ENCODE results near the gene OPCML.

OPCML gene

DNA sequence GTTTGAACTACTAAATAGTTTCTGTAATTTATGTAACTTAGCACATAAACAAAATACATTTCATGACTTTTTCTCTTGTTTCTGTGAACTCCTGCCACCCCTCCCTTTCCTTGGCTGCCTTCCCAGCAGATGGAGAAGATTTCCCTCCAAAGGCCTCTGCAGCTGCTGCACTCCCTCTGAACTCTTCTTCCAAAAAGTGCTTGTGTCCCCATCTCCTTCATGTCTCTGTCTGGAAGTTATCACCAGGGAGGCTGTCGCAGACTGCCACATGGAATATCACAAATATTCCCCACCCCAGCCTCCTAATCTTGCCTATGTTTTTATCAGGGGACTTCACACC, 1068.3 kb downstream of the OPCML start:
- DNase-seq (ENCODE audit: low read depth): no peak

- DNase-seq (ENCODE audit: low read depth): no peak
Observed at GRCh38 chr11:132463295-132464002, 1068.9 kb downstream of the OPCML start.

DNA sequence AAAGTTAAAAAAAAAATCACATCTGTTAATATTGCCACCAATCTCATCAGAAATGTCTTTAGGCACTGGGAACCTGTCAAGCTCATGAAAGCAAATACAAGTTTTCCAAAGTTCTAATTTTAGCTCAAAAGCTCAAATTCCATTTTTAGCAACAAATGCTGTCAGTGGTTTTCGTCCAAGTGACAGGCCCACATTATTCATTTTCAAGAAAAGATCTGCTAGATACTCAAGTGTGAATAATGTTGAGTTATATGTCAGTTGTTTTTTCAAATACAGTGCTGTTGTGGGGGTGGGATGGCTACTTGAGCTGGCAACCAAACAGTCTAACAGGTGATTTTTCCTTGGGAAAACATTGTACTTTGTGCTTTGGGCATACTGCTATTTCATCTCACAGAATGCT, 1072.6 kb downstream of the OPCML start:
- DNase-seq (ENCODE audit: low read depth): no peak

DNA sequence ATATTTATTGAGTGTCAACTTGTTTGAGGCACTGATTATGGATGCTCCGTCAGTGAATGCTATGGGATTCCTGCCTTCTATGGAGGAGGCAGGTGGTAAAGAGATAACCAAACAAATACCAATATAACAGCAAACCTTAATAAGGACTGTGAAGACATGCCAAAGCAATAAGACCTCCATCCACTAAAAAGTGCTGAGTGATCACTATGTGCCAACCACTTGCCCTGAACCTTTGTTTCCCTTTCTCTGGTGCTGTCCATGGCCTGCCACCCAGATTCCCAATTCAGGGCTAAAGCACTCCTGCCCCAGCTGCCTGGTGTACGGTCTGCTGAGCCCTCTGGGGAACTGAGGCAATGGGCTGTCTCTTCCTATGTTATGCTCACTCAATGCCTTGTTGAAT, 1074.9 kb downstream of the OPCML start:
- DNase-seq (ENCODE audit: low read depth): no peak

DNA sequence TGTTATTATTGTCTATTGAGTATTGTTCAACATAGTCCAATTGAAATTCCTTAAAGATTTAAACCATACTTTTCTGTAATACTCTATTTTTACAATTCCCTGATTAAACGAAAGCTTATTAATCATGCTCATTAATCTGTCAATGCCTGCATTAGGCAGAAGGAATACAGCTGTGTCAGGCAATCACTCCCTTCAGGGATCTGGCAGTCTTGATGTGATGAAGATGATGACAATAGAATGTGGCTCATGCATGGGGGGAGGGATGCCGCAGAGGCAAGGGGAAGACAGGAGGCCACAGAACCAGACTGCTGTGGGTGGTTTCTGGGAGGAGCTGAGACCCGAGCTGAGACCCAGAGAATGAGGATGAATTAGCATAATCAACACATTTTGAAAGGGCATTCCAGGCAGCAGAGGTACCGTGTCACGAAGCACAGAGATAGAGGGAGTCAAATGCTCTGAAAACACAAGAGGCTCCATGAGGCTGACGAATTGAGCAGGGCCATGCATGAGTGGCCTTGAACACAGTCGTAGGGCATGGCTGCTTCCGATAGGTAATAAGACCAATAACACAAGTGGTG, 1075.5 kb downstream of the OPCML start:
- DNase-seq (ENCODE audit: low read depth): no peak

DNA sequence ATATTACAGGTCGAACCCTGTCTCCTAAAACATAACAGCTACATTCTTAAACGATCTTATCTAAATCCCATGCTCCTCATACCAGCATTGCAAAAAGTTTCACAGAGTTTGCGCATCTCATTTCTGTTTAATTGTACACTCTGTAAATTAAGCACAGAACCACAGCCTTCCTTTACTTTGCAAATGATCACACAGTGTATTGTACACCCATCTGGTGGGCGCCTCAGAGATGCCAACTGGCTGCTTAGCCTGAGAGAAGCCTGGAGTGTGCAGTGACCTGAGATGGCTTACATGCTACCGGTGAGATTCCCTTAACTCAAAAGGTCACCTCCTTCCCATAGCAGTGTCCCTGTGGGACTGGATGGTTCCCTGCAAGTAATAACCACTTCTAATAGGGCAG, 1077.3 kb downstream of the OPCML start:
- no peak for DNase-seq (ENCODE audit: low read depth)

- DNase-seq (ENCODE audit: low read depth): no peak
Observed at GRCh38 chr11:132453406-132453805, 1078.9 kb downstream of the OPCML start.

GRCh38 chr11:132452616-132453015, 1079.7 kb downstream of the OPCML start:
- DNase-seq (ENCODE audit: low read depth): no peak

DNA sequence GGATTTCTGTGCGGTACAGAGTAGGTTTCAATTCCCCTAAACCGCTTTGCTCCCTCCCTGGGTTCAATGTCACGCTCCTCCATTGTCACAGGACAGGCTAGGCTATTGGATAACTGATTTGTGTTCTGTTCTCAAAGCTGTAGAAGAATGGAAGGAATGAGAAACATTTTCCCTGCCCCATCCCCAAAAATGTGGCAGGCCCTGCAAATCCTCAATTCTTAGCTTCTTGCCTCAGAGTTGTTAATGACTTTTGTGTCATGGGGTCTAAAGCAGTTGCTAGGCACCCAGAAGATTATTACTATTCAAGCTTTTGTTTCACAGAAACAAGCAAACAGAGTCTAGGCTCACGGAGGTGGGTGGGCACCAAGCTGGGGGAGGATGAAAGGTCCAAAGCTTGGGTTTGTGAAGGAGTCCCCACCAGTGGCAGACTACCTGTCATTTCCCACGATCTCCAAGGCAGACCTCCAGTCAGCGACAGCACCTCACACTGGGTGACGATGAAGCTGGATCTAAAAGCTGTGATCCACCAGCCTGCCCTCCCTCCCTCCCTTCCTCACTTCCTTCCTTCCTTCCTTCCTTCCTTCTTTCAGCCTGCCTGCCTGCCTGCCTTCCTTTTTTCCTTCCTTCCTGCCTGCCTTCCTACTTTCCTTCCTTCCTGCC, 1080.2 kb downstream of the OPCML start:
- DNase-seq (ENCODE audit: low read depth): no peak

GRCh38 chr11:132450631-132451030, 1081.7 kb downstream of the OPCML start:
- no peak for DNase-seq (ENCODE audit: low read depth)

DNA sequence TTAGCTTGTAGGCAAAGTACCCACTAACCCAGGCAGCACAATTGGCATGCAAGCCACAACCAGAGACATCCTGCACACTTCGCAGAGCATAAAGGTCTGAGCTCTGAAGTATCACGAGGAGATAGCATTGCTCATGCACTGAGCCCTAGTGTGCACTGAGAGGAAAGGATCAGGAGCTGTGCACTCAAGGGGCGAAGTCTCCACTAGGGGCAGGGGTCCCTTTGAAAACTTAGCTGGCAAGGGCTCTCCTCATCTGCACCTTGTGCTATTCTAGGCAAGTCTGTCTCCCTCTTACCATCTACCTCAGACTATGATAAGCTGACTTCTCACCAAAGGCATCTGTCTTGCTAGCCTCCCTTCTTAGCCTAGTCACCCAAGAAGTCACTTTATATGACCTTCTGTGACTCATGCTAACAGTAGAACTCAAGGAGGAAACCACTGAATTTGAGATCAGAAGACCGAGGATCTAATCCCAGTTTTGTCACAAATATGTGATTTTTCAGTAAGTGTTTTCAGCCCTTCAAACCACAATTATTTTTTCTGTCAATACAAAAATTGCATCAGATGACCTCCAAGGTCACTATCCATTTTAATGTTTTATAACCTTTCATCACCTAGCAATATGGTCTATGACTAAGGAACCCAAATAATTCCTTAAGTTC, 1083.8 kb downstream of the OPCML start:
- DNase-seq (ENCODE audit: low read depth): no peak

DNA sequence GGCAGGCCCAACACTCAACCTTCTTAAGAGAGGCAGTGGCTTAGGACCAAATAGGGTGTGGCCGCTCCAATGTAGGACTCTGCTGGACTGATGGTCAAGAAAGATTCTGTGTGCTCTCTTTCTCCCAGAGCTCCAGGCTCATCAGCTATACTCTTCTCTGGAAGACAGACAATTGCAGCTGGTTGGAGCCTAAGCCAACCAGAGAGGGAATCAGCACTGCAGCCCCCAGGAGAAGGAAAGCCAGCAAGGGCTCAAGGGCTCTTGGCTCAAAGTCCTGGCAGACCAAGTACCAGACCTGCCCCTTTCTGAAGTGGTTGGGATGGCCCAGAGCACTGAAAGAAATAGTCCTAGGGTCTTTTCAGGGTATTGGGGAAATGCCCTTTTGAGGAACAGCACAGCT, 1084.5 kb downstream of the OPCML start:
- DNase-seq (ENCODE audit: low read depth): no peak

DNA sequence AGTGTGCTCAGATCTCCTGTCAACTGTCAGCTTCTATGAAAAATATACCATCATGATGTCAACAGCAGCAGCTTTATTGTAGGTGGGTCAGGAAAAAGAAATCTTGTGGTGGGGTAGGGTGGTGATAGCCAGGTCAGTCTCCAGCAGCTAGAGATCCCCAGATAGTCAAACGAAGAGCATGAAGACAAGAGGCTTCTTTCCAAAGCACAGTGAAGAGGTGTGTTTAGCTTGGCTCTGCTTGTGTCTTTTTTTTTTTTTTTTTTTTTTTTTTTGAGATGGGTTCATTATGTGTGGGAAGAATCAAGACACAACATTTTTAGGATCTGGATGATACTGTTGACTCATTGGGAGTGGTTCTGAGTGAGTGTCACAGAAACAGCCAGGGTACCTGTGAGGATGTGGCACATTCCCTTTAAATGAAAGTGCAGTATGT, 1086.4 kb downstream of the OPCML start:
- DNase-seq (ENCODE audit: low read depth): no peak

GRCh38 chr11:132444911-132445310, 1087.4 kb downstream of the OPCML start:
- DNase-seq (ENCODE audit: low read depth): no peak

DNA sequence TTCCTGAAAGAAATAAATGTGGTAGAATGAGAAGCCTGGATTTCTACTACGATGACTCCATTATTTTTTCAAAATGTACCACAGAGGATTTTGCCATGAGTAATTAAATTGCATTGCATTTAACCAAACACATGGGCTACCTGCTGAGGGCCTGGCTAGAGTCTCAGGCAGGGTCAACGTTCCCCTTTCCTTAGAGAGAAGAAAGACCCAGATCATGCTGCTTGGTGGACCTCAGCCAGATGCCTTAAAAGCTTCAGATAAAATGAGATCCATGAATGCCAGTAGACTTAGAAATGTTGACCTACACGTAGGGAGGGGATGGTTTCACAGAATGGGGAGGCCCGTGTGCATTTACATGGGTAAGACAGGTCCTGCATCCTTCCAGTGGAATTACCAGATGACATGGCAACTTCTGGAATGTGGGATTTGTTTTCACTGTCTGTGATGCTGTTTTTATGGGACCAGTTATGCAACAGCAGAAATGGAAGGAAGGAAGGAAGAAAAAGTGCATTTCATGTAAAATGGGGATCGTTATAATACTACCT, 1092.5 kb downstream of the OPCML start:
- DNase-seq (ENCODE audit: low read depth): no peak

DNA sequence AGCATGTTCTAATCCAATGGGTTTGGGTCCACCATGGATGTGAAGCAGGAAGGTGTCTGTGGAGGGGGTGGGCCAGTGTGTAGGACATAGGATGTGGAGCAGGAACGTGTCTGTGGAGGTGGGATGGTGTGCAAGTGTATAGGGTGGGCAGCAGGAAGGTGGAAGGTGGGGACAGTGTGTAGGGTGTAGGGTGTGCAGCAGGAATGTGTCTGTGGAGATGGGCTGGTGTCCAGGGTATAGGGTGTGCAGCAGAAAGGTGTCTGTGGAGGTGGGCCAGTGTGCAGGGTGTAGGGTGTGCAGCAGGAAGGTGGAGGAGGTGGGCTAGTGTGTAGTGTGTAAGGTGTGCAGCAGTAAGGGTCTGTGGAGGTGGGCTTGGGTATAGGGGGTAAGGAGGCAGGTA, 1093.9 kb downstream of the OPCML start:
- DNase-seq (ENCODE audit: low read depth): no peak

GRCh38 chr11:132430429-132431062, 1101.8 kb downstream of the OPCML start:
- DNase-seq (ENCODE audit: low read depth): no peak

GRCh38 chr11:132429685-132430084, 1102.6 kb downstream of the OPCML start:
- DNase-seq (ENCODE audit: low read depth): no peak

- no peak for DNase-seq (ENCODE audit: low read depth)
Observed at GRCh38 chr11:132427611-132428010, 1104.7 kb downstream of the OPCML start.

GRCh38 chr11:132424433-132424832, 1107.9 kb downstream of the OPCML start:
- DNase-seq (ENCODE audit: low read depth): no peak

DNA sequence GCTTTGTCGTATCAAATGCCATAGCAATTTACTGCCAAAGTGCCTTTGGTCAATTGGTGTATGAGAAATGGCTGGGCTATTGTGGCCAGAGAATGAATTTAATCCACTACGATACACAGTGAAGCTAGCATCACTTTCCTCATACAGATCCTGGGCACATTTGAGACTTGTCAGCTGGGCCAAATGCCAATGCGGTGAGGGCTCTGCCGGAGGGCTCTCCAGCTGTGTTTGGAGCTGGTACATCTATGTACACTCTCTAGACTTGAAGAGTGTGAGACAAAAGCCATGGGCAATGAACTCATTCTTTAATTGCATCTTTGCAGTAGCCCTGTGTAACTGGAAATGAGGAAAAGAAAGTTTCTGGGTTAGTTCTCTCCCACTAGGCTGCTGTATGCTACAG, 1109.0 kb downstream of the OPCML start:
- DNase-seq (ENCODE audit: low read depth): no peak

DNA sequence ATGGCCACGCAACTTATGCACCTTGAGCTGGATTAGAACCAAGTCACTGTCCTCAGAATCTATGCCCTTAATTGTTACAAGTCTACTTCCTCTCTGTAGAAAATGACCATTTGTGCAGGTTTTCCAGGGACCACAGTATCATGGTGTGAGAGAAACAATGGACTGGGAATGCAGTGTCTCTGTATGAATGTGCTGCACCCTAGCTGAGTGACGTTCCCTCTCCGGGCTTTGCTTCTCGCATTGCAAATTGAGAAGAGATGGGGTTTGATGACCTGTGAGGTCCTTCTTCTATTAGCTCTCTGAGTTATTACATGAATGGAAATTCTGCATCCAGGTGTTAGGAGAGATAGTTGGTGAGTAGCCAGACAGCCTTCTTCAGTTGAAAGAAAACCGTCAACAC, 1109.6 kb downstream of the OPCML start:
- DNase-seq (ENCODE audit: low read depth): no peak
